HG03103 (cell line): Measurements from ENCODE around the gene VPS13D.
"Not testable (repeated sequence)": the region's sequence is repeated elsewhere in the genome, so short reads cannot be mapped to it uniquely, and the experiment has no call there.

ENCODE experiments used
- ATAC-seq: cut with Tn5 transposase; IDR thresholded peaks from one replicate; pipeline ENCODE4 v1.9.1; 2021; ENCODE audit warnings: low read depth; ENCODE audit not compliant: unreplicated experiment

The VPS13D gene

DNA sequence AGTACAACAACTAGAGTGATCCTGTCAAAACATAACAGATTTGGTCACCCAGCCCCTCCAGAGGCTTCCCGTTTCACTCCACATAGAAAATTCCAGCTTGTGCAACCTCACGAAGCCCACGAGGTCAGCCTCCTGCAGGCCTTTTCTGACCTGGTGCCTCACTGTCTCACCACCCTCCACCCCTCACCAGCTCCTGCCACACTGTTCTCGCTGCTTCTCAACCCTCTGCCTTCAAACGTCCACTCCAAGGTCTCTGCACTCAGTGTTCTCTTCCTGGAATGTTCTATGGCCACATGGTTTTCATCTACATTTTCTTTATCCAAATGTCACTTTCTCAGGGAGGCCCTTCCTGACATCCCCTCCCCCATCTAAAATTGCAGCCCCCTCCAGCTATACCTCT, 209.2 kb downstream of the VPS13D start:
- no peak for ATAC-seq

DNA sequence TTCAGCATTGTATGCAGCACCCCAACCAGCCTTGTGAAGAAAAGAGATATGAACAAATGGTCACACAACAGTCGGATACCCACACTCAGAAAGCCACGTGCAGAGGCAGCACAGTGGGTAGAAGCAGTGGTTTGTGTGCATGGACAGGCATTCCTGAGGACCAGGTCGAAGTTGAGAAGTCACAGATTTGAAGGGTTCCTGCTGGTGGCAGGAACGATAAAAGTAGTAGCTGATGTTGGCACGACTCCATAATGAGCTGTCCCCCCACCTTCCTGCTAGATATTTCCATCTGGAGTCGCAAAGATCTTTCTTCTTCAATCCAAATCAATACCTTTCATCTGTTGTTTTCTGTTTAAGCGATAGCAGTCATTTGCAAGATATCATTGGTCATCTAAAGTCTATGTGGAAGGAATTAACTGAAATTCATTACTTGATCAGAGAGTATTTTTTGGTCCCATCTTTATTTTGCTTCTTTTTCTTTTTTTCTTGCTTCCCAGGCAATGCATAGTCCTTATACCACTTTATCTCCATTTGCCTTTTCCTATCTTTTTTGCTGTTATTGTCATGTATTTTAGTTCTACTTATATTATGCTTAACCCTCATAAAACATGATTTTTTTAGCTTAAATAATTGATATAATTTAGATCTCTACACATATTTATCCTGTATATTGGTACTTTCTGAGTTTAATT, 211.7 kb downstream of the VPS13D start:
- ATAC-seq = no peak

DNA sequence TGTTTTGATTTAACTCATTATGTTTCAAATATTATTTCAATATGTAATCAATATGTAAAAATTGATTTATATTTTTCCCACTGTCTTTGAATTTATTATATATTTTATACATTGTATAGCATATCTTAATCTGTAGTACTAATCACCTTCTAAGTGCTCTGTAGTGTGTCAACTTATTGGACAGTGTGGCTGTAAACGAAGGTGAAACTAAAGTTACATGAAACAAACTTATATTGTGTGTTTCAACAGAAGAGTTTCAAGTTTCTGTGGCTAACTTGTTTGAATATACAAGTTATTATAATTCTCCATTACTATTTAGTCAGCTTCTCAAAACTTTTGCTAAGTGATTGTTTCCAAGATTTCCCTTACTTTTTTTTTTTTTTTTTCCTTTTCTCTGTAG, 212.4 kb downstream of the VPS13D start:
- ATAC-seq = no peak

DNA sequence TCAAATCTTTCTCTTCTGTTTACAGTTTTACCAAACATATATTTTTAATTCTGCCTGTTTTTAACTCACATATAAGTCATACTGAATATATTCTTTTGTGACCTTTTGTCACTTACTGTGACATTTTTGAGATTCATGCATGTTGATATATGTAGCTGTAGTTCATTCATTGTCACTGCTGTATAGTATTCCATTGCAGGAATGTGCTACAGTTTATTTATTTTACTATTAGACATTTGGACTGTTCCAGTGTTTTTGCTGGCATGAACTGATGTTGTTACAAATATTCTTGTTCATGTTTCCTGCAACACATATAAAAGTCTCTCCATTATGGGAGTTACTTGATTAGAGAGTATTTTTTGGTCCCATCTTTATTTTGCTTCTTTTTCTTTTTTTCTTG, 213.3 kb downstream of the VPS13D start:
- no peak for ATAC-seq

DNA sequence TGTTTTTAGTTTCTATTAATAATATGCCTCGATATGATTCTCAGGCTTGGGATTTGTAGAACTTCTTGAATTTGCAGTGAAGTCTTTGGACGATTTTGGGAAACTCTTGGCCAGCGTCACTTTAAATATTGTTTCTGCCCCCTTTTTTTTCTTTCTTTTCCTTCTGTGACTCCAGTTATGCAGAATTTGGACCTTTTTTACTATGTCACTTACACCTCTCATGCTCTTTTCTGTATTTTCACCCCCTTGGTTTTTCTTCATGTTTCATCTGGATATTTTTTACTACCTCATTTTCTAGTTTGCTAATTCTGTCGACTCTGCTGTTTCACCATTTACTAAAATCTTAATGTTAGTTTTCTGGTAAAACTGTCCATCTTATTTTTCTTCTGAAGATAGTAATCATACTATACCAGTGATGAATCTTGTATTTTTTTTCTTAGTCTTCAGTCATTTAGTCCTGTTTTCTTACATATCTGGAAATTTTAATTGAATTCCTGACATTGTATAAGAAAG, 214.6 kb downstream of the VPS13D start:
- no peak for ATAC-seq

DNA sequence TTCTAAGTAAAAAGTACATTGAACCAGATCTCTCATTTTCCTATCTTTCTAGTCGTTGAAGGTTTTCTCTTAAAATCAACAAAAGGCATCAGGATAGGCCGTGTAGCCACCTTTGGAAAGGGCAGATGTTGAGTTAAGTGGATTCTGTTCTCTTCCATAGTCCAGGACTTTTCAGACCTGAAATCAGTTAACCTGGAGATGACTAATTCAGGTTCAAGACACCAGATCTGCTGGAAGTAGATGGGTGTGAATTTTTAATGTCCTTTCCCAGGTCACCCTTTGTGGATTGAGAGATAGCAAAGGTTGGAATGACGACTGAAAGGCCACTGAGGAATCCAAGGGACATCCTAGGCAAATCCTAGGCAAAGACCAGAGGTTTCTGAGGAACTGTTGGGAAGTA, 215.4 kb downstream of the VPS13D start:
- no peak for ATAC-seq

DNA sequence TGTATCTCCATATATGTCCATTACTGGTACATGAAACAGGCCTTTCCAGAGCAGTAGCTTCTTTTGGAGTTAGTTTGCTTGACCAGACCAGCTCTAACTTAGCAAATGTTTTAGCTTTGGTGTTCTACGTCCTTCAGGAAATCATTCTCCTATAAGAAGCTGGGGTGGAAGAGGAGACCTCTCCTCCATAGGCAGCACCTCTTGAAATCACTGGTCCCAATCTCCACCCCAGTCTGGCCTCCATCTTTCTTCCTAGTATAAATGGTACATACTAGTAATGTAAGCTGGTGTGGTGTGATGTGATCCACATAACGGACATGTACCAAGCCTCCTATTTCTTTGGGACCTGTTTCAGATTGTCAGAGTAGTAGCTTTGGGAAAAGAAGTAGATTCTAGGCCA, 216.8 kb downstream of the VPS13D start:
- ATAC-seq = no peak

DNA sequence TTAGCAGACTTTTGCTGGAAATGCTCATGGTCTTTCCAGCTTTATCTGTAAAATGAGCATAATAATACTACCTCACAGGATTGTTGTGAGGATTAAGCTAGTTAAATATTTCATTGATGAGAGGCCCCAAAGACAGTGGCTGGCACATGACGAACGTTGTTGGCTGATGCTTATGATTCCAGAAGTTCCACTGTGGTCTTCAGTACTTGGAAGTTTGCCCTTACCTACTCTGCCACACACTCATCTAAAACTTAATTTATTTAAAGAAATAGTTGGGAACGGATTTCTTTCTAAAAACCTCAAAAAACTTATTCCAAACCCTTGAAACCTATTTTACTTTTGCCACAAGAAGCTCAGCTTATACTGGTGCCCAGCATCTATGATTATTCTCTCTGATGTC, 217.5 kb downstream of the VPS13D start:
- no peak for ATAC-seq

DNA sequence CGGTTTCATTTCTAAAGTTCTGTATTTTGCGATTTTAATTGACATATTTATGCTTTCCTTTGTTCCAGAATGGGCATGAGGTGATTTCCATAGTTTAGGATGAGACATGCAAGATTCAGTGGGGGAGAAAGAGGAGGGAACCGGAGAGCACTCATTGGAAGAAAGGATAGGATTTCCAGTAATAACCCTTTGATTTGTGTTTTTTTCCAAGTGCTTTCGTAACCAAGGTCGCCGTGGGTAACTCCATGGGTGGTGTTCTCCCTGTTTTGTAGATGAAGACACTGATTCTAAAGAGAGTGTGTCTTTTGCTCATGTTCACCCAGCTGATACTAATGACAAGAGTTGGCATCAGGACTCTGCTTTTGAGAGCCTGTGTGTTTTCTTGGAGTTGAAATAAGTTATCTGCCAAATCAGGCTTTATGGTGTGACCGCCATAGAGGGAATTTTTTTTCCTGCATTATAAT, 218.1 kb downstream of the VPS13D start:
- no peak for ATAC-seq

DNA sequence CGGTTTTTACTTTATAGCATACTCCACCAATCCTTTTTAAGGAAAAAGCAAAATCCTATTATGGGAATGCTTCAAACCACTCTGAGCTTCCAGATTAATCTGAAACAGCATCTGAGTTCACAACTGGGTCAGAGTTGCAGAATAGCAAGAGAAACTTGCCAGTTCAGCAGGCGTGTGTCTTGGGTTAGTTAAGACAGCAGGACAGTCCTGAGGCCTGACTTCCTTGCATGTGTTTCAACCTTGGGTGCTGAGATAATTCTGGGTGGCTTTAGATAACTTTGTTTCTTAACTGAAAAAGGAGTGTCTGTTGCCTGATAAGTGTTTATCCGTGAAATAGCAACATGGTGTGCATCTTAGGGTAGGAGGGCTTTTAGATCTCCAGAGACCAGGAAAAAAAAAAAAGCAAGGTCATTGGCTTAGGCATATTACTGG, 218.9 kb downstream of the VPS13D start:
- ATAC-seq = no peak

DNA sequence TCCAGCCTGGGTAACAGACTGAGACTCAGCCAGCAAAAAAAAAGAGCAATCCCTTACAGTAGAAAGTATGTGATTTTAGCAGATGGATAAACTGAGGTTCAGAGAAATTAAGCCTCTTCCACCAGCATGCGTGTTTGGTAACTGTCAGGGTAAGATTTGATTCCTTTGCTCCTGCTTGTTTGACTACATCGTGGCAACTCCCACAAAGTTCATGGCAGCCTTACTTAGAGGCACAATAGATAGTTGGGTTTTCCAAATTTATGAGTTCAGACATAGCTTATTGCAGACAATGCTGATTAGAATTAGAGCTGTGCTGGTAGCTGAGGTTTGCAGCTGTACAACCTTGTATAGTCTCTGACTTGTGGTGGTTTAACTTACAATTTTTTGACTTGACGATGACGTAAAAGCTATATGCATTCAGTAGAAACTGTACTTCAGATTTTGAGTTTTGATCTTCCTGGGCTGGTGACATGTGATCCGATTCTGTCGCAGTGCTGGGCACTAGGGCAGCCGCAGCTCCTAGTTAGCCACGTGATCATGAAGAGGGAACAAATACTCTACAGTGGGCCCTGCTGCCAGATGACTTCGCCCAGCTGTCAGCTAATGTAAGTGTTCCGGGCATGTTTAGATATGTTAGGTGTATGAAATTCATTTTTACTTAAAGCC, 220.4 kb downstream of the VPS13D start:
- ATAC-seq = no peak

DNA sequence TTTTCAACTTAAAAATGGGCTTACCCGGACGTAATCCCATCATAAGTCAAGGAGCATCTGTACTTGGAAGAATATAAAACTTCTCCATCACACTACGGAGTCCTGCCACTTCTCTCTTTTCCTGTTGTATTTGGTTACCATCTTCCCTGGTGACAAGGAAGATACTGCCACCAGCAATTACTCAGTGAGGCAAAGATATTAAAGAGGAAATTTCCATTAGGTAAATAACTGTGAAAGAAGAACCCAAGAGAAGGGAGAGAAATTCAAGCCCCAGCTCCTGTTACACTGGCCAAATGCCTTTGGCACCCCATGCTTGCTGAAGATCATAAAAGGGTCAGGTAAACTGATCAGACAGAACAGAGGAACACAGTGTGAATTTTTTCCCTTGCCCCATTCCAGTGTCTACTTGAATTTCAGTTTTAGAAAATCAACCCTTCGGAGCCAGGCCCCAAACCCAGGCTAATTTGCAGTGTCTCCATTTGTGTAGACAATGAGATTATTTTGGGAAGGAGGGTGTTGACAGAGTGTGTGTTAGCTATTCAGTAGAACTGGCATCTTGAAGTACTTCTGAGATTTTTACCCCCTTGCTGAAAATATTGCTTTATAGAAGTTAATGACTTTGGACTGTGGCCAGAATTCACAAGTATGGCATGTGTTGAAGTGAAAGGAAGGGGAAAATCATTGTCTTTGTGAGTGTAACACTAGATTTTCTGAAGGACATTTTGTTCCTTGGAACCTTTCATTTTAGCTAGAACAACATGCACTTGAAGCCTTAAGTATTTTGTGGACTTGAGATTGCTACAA, 221.1 kb downstream of the VPS13D start:
- ATAC-seq = no peak

DNA sequence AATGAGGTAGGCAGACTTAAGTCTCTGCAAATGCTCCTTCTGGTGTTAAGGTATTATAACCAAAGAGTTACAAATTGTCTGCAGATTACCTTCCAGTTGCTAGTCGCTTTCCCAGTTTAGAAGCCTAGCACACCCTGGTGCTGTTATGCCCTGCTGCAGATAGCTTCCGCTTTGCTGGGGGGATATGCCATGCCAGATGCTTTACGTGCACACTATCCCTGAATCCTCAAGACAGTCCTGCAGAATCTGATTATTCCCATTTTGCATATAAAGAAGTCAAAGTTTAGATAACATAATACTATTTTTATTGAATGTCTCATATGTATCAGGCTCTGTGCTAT, 221.7 kb downstream of the VPS13D start:
- no peak for ATAC-seq

DNA sequence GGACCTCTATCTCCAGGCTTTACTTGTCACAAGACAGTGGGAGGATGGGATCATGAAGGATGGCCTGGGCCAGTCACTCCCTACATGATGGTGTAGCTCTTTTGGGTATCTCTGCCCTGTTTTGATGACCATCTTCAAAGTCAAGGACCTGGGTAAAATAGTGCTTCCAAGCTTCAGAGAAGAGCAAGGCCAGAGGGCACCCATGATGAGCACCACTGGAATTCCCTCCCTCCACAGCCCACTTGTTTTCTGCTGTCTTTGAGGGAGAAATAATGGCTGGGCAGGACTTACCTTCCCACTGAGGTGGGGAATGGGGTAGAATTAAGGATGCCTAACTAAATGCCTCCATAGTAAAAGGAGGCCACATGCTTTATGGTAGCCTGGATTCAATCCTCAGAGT, 222.4 kb downstream of the VPS13D start:
- ATAC-seq = no peak

DNA sequence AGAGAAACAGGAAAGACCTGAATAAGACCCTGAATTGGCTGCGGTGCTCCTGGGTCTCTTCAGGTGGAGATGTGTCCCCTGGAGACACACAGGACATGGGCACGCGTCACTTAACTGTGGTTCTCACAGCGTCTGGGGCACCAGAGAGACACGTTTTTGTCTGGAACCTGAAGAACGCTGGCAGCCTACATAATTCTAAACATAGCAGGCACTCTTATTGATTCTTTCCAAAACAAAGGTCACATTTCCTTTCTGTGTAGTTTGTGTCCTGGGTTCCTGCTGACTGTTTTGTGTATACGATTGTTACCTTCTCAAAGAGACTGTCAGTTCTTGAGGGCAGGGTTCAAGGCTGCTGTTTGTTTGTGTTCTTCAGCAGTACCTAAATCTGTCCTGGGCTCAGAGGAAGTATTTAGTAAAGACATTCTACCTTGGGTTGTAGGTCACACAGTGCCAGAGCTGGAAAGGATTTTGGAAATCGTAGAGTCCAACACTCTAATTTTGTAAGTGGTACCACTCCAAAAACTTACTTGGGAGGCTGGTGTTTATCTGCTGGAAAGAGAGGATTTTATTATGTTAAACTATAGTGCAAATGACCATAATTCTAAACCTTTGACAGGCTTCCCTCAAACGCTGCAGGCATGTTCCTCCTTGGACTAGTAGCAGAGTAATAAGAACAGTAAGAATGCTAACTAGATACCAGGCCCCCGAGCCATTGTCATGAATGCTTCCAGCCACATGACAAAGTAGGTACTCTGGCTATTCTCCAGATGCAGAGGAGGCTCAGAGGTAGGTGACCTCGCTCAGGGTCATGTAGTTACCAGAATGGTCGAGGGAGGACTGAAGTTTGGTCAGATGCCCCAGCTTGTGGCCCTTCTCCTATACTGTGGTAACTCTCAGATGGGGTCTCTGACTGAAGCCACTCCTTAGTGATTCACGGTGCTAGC, 223.8 kb downstream of the VPS13D start:
- no peak for ATAC-seq

DNA sequence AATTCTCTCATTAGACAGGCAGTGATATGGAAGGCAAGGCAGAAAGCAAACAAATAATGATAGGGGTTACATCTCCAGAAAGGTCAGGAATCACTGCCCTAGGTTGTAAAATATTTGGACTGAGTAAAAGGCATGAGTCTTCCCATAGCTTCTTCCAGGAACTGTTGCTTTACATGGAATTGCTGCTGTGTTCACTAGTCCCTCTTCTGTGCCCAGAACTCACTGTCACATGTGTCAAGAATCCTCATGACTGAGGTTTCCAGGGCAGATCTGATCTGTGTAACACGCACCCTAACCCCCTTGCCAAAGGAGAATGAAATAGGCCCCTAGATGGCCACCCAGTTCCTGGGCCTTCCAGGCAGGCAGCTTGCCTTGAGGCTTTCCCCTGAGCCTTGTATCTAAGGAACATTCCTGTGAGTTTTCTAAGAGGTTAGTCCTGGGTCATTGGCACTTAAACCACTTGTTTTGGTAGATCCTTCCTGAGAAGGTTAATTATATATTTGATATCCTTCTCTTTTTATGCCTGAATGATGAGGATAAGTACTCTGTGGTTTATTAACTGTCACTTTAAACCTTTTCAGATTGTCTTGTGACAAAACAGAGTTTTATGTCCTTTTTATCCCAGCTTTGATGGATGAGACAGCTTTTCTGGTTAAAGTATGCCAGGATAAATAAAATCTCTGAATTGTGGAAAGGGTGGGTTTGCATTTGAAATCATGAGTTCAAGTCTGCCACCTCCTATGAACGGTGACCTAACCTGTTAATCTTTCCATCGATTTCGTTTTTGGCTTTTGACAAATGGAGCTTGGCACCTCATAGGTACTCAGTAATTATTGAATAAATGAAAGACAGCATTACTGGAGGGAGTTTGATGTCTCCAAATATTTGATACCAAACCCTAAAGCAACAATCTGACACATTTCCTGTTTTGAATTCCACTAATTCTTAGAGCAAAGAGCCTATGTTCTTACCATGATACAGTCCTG, 224.9 kb downstream of the VPS13D start:
- no peak for ATAC-seq

DNA sequence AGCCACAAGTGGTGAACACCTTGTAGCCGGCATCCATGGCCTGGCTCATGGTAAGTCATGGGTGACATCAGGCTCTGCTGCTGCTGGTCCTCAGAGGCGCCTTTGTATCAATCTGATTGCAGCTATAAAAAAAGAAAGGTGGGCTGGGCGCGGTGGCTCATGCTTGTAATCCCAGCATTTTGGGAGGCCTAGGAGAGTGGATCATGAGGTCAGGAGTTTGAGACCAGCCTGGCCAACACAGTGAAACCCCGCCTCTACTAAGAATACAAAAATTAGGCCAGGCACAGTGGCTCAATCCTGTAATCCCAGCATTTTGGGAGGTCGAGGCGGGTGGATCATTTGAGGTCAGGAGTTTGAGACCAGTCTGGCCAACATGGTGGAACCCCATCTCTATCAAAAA, 226.3 kb downstream of the VPS13D start:
- ATAC-seq = not testable (repeated sequence)

DNA sequence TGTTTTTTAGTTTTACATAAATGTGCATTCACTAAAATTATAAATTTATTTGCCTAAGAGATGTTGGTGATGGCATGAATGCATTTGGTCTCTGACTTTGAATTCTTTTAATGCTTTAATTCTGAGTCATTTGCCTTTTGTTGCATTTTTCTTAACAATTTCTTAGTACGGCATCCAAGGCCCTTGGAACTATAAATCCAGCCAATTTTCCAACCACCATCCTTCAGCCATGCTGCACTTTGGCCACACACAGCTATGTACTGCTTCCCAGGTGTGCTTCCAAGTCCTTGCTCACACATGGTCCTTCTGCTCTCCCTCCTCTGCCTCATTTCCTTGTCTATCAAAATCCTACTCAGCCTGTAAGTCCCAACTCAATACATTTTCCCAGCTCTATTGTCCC, 227.1 kb downstream of the VPS13D start:
- ATAC-seq = no peak

DNA sequence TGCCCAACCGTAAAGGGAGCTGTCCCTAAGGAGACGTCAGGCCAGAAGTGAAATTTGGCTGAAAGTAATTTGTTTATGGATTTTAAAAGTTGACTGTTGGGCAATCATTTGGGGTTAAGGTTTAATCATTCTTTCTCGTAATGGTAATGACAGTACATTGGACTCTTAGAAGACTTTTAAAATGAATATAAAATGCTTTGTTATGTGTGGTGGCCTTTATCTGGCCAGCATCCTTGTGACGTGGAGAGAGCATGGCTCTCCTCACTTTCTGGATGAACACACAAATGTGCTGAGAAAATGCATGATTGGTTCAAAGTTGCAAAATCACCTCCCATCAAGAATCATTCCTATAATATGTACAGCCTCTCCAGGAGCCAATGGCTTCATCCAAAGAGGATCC, 227.9 kb downstream of the VPS13D start:
- ATAC-seq = no peak
